K562 (cell line): ENCODE results near the gene NUBP2. TPM values are rescaled to one million over a fixed set of nuclear protein-coding genes. Genes with fewer than 3 reads are reported as not detected.

ENCODE experiments used
- BHLHE40 ChIP-seq: IDR thresholded peaks from 2 replicates; pipeline ENCODE4 v1.6.1; 2011; ENCODE audit warnings: low read length, improper control_type of control experiment
- CBFA2T3 ChIP-seq: fragments of 450-650 bp; IDR thresholded peaks from 2 replicates; pipeline ENCODE4 v1.6.1; 2017
- CBX2 ChIP-seq: fragments of 200-600 bp; sonication (generic); IDR thresholded peaks from one replicate; pipeline ENCODE4 v1.6.1; 2012; ENCODE audit warnings: mild to moderate bottlenecking, low read length, inconsistent platforms; ENCODE audit not compliant: insufficient read depth, poor library complexity, severe bottlenecking
- CCNT2 ChIP-seq: IDR thresholded peaks from 2 replicates; pipeline ENCODE4 v1.6.1; 2011; ENCODE audit warnings: borderline replicate concordance, low read depth, mild to moderate bottlenecking, moderate library complexity, mixed read lengths, low read length; ENCODE audit not compliant: insufficient read length; ENCODE audit errors: extremely low read depth
- CHD4 ChIP-seq: fragments of 200-600 bp; sonication (generic); IDR thresholded peaks from 3 replicates; pipeline ENCODE4 v1.6.1; 2012; ENCODE audit warnings: low read depth, mild to moderate bottlenecking, mixed read lengths, low read length, inconsistent platforms; ENCODE audit not compliant: insufficient read depth, insufficient replicate concordance, poor library complexity, severe bottlenecking
- EGR1 ChIP-seq: fragments of 450-650 bp; conservative IDR thresholded peaks from 2 replicates; pipeline ENCODE4 v1.6.1; 2017; ENCODE audit warnings: mild to moderate bottlenecking
- EP300 ChIP-seq: IDR thresholded peaks from 2 replicates; pipeline ENCODE4 v1.6.1; 2012; ENCODE audit warnings: low read length, improper control_type of control experiment
- HMGN3 ChIP-seq: IDR thresholded peaks from 2 replicates; pipeline ENCODE4 v1.6.1; 2011; ENCODE audit warnings: borderline replicate concordance, low read depth, mild to moderate bottlenecking, mixed read lengths, low read length; ENCODE audit not compliant: insufficient read length; ENCODE audit errors: extremely low read depth
- ID3 ChIP-seq, 2 experiments: fragments of 250-450 bp in 1 of 2; fragments of 450-650 bp in 1 of 2; sonication (Bioruptor Pico) in 1 of 2; IDR thresholded peaks; 2 replicates each; pipeline versions ENCODE4 v1.6.1 to v1.8.0; 2016 to 2021; ENCODE audit warnings: mild to moderate bottlenecking in 2 of 2, moderate library complexity in 2 of 2, missing compliant biosample characterization in 1 of 2, missing genetic modification characterization in 1 of 2
- L3MBTL2 ChIP-seq: fragments of 450-650 bp; IDR thresholded peaks from 2 replicates; pipeline ENCODE4 v1.6.1; 2016; ENCODE audit warnings: mild to moderate bottlenecking, moderate library complexity
- MAX ChIP-seq: sonication (generic); formaldehyde crosslinking; IDR thresholded peaks from 2 replicates; pipeline ENCODE4 v1.9.0; 2022; ENCODE audit warnings: mild to moderate bottlenecking, missing genetic modification reagents
- NEUROD1 ChIP-seq: fragments of 150-350 bp; IDR thresholded peaks from 2 replicates; pipeline ENCODE4 v1.6.1; 2014; ENCODE audit warnings: borderline replicate concordance, low read length, low read depth; ENCODE audit not compliant: partially characterized antibody
- NONO ChIP-seq, 2 experiments: fragments of 200-400 bp in 1 of 2; fragments of 450-650 bp in 1 of 2; formaldehyde crosslinking in 1 of 2; IDR thresholded peaks; 2 replicates each; pipeline ENCODE4 v1.6.1; 2017; ENCODE audit warnings: low read depth in 2 of 2, mild to moderate bottlenecking in 2 of 2, moderate library complexity in 2 of 2, low read length in 1 of 2
- PBX2 ChIP-seq, 2 experiments: IDR thresholded peaks in 1 of 2; conservative IDR thresholded peaks in 1 of 2; 2 replicates each; pipeline ENCODE4 v1.6.1; 2016; ENCODE audit warnings: low read depth in 2 of 2, mild to moderate bottlenecking in 1 of 2, missing compliant biosample characterization in 1 of 2, missing genetic modification characterization in 1 of 2, moderate library complexity in 1 of 2
- RBM17 ChIP-seq: fragments of 200-400 bp; formaldehyde crosslinking; IDR thresholded peaks from 2 replicates; pipeline ENCODE4 v1.6.1; 2017; ENCODE audit warnings: low read depth, mild to moderate bottlenecking, low read length, borderline replicate concordance
- SIX5 ChIP-seq, 2 experiments: IDR thresholded peaks; 2 replicates each; pipeline ENCODE4 v1.6.1; 2011; ENCODE audit warnings: low read length in 2 of 2, borderline replicate concordance in 1 of 2, low read depth in 1 of 2, mild to moderate bottlenecking in 1 of 2, moderate library complexity in 1 of 2; ENCODE audit not compliant: insufficient read depth in 1 of 2
- ZNF24 ChIP-seq: fragments of 450-650 bp; IDR thresholded peaks from 2 replicates; pipeline ENCODE4 v1.6.1; 2016
- ZNF444 ChIP-seq: fragments of 250-450 bp; sonication (Bioruptor Pico); IDR thresholded peaks from 2 replicates; pipeline ENCODE4 v1.4.0; 2020; ENCODE audit warnings: mild to moderate bottlenecking, moderate library complexity
- ZNF583 ChIP-seq: fragments of 250-450 bp; sonication (Bioruptor Pico); IDR thresholded peaks from 2 replicates; pipeline ENCODE4 v1.4.0; 2020
- ZNF830 ChIP-seq: fragments of 250-450 bp; sonication (Bioruptor Pico); IDR thresholded peaks from 2 replicates; pipeline ENCODE4 v1.5.0; 2021; ENCODE audit warnings: mild to moderate bottlenecking
- polyA plus RNA-seq, 8 experiments: library from polyadenylated mRNA; depleted of rRNA in 4 of 8; stranded (reverse) in 5 of 8; unstranded in 3 of 8; fragments of >200 nt; fragmentation: Nextera tagmentation in 2 of 8; fragmentation: Illumina TruSeq in 1 of 8; extraction: Ambion mirVana in 2 of 8; extraction: Trizol in 1 of 8; gene quantifications; 2 replicates each; pipeline versions ENCODE4 v1.2.1 to v1.2.3, GENCODE V29; 2011 to 2014; ENCODE audit warnings: inconsistent platforms in 1 of 8, missing spikeins in 1 of 8
- total RNA-seq, 7 experiments: library from RNA; depleted of rRNA in 6 of 7; stranded (reverse); fragments of >200 nt in 6 of 7; fragmentation: Illumina TruSeq in 2 of 7; extraction: Trizol in 2 of 7; gene quantifications; 2 replicates each; pipeline versions ENCODE4 v1.2.1 to v1.2.3, GENCODE V29; 2011 to 2021; ENCODE audit warnings: low replicate concordance in 1 of 7
- TF ChIP-seq, protein P1 (sequence below): fragments of 450-650 bp; conservative IDR thresholded peaks from 2 replicates; pipeline ENCODE4 v1.6.1; 2016; ENCODE audit warnings: missing genetic modification characterization, low read depth, mild to moderate bottlenecking, missing compliant biosample characterization, moderate library complexity

NUBP2 gene
- total and polyA plus RNA-seq, 9 of the 15 experiments (the other 6 are each of a cell fraction or from before 2014, with no cell fraction given), result 1.8 to 115 (median 24.0) TPM

DNA sequence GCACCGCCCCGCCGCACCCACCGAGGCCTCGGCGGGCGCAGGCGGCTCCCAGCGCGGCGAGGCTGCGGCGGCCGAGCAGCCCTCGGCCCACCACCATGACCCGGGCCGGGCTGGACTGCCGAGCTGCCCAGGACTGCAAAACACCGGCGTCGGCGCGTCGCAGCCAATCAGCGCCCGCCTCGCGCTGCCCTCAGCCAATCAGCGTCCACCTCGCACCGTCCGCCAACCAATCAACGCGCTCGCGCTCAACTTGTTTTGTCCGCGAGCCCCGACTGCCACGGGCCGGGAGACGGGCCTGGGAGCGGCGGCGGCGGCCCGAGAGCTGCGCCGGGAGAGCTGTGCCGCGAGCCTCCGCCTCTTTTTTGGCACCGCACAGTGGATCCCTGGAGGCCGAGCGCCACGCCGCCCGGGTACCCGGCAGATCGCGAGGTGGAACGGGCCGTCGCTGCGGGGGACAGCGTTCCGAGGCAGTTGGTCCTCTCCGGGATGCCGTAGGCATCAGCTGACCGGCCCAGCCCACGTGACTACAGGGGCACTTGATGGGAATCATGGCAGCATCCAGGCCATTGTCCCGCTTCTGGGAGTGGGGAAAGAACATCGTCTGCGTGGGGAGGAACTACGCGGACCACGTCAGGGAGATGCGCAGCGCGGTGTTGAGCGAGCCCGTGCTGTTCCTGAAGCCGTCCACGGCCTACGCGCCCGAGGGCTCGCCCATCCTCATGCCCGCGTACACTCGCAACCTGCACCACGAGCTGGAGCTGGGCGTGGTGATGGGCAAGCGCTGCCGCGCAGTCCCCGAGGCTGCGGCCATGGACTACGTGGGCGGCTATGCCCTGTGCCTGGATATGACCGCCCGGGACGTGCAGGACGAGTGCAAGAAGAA is 44.2 kb downstream of the NUBP2 start, which contains the start of the genes FAHD1 and HAGH (continued):
- TF ChIP-seq ZNF444 (CRISPR knock-in tag) (no peak), L3MBTL2 (peak; percentile 95), CCNT2 (peak; percentile 63), CBFA2T3 (peak; percentile 35; the same call in 1 of the 2 replicates), NONO (IDR thresholded peaks at IDR 0.05; ENCODE audit: low read depth in 2 of 2, low read length in 1 of 2) (no peak; a peak in 2 of 4 replicates), HMGN3 (peak; percentile 69), ZNF583 (CRISPR knock-in tag) (no peak), CBX2 (no peak), ID3 (CRISPR knock-in tag; IDR thresholded peaks at IDR 0.05) (no peak), ID3 (tag; IDR thresholded peaks at IDR 0.05) (peak; percentile 79; the same call in 1 of the 2 replicates), NEUROD1 (peak; percentile 79), ZNF830 (CRISPR knock-in tag) (0 out of 2 replicates have a peak, but pooled peaks have one; percentile 57), CHD4 (no peak), MAX (CRISPR knock-in tag) (peak; percentile 97), SIX5 (IDR thresholded peaks at IDR 0.05; ENCODE audit: borderline replicate concordance in 1 of 2, insufficient read depth in 1 of 2, low read depth in 1 of 2, low read length in 2 of 2) (0 out of 4 replicates have a peak, but pooled peaks of 1 of the 2 experiments have one; percentile 20), ZNF24 (no peak), PBX2 (CRISPR knock-in tag; IDR thresholded peaks at IDR 0.05; ENCODE audit: low read depth) (no peak), PBX2 (tag; conservative IDR thresholded peaks at IDR 0.05; ENCODE audit: low read depth) (no peak), EGR1 (peak; percentile 33; the same call in 1 of the 2 replicates), RBM17 (no peak), EP300 (peak; percentile 56; the same call in 1 of the 2 replicates), BHLHE40 (peak; percentile 87)
- TF ChIP-seq, protein P1, sequence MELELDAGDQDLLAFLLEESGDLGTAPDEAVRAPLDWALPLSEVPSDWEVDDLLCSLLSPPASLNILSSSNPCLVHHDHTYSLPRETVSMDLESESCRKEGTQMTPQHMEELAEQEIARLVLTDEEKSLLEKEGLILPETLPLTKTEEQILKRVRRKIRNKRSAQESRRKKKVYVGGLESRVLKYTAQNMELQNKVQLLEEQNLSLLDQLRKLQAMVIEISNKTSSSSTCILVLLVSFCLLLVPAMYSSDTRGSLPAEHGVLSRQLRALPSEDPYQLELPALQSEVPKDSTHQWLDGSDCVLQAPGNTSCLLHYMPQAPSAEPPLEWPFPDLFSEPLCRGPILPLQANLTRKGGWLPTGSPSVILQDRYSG, result no peak
